GM18873 (cell line): ENCODE results near the gene PFN1.

Experiments used
- ATAC-seq: cut with Tn5 transposase; IDR thresholded peaks from one replicate; pipeline ENCODE4 v1.9.1; 2021; ENCODE audit warnings: mild to moderate bottlenecking, moderate library complexity, moderate number of reproducible peaks; ENCODE audit not compliant: unreplicated experiment, low FRiP score

Gene PFN1

DNA sequence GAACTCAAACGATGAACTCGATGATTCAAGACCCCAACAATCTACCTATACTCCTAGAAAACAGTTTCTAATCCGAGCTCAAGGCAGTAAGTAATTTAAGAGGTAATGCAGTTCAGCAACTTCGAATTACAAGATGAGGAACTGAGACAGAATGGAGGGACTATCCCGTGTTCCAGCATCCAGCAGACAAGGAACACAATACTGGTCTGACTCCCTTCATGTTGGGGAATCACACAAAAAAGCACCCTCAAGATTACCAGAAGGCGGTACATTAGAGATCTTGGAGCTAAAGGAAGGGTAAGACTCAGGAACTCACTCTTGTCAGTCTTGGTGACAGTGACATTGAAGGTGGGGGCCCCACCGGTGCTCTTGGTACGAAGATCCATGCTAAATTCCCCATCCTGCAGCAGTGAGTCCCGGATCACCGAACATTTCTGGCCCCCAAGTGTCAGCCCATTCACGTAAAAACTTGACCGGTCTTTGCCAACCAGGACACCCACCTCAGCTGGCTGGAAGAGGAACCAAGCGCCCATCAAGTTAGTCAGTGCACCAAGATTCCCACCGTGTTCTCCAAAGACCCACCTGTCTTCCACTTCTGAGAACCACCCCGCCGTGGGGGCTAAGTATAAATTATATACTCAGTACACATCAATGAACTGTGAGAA lies 1.9 kb downstream of the PFN1 start:
- ATAC-seq, result no peak

DNA sequence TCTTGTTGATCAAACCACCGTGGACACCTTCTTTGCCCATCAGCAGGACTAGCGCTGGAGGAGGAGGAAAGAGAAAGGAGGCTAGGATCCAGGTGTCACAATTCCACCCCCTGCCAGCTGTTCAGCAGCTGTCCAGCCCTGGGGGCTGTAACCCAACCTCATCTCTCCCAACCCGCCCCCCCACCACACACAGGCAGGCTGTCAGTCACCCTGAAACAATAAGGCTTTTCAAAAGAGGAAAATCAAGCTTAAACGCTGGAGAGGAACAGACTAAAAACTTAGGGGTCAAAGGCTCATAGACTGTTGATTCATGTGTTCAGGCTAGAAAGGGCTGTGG lies 2.4 kb downstream of the PFN1 start:
- ATAC-seq, result no peak

DNA sequence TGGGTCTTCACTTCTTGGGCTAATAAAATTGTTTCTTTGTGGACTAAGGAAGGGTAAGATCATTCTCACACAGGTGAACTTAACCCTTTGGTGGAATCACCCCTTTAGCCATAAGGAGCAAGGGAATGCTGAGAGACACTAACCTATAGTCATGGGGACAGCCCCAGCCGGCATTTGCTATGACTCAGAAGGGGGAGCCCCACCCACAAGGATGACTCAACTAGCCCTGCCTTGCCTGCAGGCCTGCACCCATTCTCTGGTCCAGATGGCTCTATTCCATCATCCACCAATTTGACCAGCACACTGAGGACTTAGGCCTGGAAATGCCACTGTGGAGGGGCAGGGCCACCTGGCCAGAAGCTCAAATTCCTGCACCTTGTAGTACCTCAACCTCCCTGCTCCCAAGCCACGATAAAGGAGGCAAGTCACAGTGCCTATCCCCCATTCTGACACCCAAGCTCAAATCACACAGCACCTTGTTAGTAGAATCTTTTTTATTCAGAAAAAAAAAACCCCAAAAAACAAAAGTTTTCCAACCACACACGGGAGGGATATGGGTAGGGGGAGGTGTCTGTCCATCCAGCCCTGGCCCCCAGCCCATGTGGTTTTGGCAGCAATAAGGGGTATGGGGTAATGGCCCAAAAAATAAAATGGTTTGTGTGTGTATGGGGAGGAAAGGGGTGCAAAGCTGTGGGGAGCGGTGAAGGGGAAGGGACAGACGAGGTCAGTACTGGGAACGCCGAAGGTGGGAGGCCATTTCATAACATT lies 3.0 kb downstream of the PFN1 start:
- ATAC-seq, result no peak

DNA sequence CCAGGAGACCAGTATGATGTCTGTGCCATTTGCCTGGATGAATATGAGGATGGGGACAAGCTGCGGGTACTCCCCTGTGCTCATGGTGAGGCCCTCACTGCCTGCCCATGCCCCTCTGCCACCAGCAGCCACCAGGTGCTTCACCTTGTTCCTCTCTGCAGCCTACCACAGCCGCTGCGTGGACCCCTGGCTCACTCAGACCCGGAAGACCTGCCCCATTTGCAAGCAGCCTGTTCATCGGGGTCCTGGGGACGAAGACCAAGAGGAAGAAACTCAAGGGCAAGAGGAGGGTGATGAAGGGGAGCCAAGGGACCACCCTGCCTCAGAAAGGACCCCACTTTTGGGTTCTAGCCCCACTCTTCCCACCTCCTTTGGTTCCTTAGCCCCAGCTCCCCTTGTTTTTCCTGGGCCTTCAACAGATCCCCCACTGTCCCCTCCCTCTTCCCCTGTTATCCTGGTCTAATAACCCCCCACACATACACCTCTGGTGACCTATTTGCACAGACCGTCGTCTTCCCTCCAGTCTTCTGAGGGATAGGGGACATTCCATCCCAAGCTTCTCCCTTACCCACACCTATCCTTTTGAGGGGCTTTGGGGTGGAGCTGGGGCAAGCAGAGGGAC lies 3.7 kb downstream of the PFN1 start:
- ATAC-seq, result no peak

DNA sequence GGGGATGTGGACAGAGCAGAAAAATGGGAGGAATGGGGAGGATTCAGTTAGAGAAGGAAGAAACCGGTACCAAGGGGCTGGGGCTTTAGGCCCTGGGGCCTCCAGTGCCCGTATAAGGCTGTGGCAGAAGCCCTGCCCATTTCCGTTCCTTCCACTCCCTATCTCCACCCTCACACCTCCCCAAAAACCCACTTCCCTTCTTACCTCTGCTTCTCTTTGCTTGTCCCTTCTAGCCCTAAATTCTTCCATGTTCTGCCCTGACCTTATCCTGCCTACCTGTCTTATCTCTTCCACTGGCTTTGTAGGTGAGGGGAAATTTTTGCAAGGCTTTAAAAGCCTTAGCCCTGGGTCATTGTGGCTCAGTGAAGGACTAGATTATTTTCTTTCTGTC lies 4.2 kb downstream of the PFN1 start:
- ATAC-seq, result no peak

DNA sequence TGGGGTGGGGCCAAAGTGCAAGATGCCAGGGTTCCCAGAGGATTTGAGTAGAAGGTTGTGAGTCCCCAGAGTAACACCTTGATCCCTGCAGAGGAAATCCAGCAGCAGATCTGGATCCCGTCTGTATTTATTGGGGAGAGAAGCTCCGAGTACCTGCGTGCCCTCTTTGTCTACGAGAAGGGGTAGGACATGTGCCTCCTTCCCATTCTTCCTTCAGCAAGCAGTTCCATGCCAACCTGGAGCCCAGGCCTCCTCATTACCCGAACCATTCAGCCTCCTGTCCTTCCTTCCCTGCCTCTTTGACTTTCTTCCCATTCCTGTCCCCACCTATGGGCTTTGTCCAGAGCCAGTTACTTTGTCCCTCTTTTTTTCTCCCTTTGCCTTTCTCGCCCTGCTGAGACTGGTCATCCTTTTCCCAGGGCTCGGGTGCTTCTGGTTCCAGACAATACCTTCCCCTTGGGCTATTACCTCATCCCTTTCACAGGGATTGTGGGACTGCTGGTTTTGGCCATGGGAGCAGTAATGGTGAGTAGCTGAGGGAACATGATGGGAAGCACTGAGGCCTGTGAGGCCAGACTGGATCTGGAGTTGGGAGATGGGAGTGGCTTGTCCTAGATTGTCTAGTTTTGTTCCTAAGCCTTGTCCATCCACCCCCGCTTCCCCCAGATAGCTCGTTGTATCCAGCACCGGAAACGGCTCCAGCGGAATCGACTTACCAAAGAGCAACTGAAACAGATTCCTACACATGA lies 5.4 kb downstream of the PFN1 start:
- no peak for ATAC-seq

DNA sequence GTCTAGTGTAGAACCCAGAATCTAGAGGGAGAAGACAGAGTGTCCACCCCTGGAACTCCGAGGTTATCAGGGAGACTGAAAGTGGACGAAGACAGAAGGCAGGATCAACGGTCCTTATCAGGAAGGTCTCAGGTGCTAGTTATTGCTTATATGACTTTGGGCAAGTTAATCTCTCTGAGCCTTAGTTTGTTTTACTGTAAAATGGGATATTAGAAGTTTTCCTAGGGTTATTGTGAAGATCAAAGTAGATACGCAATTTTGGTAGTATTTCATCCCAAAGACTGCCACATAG lies 7.1 kb downstream of the PFN1 start:
- ATAC-seq, result no peak

DNA sequence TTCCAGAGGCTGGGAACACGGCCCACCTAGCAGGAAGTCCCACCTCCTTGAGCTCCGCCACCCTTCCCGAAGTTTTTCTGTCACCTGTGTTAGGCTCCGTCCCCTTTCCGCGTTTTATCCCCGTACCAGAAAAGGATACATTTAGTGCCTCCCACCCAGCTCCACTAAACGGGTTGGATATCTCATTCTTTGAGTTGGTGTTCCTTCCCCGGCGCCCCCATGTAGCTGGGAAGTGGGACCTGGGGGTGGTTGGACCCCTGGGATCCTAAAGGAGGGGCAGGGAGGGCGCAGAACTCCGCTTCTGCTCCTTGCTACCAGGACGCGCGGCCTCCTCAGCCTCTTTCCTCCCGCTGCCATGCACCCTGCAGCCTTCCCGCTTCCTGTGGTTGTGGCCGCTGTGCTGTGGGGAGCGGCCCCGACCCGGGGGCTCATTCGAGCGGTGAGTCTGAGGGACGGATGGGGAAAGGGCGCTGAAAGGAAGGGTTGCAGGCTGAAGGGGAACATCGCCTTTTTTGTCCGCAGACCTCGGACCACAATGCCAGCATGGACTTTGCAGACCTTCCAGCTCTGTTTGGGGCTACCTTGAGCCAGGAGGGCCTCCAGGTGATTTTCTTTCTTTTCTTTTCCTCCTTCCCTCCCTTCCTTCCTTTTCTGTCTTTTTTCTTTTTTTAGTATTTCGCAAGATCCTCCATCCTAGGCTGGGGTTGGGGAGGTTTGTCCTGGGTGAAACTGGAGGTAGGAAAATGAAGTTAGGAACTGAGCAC lies 7.6 kb downstream of the PFN1 start:
- no peak for ATAC-seq

DNA sequence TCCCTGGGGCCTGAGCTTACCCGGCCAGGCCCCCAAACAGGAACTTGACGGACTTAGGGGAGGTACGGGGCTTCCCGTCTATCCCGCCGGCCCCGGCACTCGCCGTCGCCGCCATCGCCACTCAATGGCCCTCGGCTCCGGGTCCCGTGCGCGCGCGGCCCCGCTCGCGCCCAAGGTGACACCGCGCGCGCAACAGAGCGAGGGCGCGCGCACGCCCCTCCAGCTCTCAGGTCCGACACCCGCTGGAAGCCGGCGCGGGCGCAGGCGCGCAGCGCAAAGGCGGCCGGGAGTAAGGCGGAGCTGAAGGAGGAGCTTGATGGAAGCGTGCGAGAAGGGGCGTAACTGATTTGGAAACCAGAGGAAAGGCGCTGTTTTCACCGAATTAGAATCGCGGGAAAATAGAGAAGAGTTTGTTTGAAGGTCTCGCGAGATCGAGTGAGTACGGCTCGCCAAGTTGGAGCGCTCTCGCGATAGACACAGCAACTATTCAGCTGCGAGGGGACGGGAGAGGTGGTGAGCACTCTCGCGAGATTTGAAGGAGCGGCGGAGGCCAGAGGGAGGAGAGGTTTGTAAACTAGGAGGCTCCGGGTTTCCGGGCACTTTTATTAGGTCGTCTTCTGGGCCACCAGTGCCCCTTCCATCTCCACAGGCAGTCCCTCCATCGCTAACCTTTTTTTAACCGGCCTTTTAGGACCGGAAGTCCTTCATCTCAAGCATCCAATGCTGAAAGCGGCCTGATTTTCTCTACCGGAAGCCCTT lies 8.4 kb downstream of the PFN1 start, which contains the start of the genes RNF167 and SLC25A11:
Gene RNF167, plus strand, starts transcription at position 473 of the 759 bp plus-strand sequence. CDS start 642 bp downstream, outside the sequence.
Gene SLC25A11, minus strand, starts transcription at position 251 of the 759 bp plus-strand sequence. Its CDS starts 136 bp downstream, at position 115.
- peak; percentile 79 for ATAC-seq

DNA sequence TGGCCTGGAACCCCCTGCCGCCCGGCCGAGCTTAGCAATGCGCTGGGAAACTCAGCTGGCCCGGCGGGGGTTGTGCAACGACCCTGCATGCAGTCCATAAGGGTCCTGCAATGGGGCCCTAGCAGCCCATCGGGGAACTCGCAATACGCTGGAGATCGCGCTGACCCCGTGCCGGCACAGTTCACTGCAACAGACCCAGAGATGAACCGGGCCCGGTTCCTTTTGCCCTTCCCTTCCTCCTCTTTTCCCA lies 8.9 kb downstream of the PFN1 start:
- peak; percentile 8 for ATAC-seq

DNA sequence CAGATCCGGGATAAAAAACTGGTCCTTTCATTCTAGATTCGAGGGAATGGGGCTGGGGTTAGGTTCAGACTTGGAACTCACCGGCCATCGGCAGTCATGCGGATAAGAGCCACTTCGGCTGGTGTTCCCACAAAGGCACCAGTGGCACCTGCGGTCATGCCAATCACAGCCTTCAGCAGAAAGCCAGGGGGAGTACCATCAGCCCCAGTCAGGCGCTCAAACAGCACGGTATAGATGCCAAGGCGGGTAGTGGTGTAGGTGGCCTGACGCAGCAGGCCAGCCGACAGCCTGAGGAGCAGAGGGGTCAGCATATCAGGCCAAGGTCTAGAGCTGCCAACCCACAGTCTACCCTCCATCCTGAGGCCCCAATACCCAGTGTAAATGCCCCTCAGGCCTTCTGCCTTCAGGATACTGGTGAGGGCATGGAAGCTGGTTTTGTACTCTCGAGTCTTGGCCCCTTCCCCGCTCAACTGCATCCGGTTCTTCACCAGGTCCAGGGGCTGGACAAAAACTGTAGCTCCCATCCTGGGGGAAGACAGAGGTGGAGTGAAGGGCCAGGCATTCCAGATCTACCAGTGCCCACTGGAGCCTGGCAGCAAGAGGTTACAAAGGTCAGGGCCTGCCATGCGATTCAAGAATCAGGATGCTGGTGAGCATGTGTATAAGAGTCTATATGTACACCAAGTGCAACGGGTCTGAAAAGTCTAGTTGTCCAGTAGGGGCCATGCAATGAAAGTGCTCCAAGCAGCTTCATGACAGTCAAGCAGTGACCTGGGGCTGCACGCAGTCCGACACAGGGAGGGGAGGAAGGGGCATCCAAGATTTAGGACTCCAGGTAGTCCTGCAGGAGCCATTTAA lies 9.4 kb downstream of the PFN1 start:
- no peak for ATAC-seq

DNA sequence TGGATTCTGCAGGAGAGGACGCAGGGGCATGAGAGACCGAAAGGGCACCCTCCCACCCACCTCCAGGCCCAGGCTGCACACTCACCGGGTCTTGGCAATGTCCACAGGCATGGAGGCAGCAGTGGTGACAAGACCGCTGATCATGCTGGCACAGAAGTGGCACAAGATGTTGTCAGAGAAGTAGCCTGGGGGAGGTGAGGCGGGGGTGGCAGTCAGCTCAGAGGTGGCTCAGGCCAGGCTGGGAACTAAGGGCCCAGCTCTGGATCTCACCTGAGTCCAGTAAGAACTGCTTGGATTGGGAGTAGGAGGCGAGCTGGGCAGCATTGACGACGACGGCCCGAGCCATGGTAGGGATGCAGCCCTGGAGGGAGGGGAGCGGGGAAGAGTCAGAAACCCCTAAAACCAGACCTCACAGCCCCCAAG lies 10.2 kb downstream of the PFN1 start:
- ATAC-seq, result no peak

DNA sequence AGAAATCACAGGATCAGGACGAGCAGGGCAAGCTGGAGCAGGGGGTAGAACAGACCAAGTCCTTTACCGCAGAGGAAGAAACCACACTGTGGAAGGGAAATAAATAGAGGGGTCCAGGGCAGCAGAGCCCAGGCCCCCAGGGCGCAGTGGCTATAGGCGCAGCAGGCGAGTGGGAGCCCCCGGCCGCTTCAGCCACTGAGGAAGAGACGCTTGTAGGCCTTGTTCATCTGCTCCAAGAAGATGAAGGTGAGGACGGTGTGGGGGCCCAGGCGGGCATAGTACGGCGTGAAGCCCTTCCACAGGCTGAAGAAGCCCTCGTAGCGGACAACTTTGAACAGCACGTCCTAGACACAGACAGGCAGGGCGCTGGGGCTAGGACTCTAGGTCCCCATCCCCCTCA lies 10.8 kb downstream of the PFN1 start:
- no peak for ATAC-seq

DNA sequence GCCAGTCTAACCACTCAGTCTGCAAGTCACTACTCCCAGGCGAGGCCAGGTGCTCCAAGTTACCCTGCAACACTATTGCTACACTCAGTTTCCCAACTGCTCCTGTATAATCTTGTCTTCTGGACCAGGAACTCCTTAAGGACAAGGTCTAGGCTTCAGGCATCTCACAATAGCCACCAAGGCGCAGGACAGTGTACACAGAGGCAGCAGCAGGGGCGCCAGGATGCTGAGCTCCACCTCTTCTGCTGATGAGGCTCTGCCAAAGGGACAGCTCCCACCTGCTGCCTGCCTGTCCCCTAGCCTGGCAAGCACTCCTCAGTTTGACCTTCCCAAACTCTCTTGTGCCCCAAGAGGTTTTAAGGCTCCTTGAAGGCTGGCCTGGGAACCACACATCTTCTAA lies 11.9 kb downstream of the PFN1 start:
- ATAC-seq, result no peak

DNA sequence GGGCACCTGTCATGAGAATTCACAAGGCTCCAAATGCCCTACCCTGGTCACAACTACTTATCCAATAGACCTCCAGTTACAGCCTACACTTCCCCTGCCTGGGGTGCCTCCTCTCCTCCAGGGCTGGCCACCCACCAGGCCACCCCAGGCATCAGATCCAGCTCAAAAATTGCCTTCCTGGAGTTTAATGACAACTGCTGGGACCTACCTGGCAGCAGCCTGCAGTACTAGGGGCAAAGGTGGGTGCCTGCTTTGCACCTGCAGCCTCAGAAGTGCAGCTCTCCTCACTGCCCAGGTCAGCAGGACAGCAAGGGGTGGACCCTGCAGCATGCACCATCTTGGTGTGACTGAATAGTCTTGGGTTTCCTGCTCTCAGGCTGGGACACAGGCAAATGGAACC lies 12.7 kb downstream of the PFN1 start:
- no peak for ATAC-seq

DNA sequence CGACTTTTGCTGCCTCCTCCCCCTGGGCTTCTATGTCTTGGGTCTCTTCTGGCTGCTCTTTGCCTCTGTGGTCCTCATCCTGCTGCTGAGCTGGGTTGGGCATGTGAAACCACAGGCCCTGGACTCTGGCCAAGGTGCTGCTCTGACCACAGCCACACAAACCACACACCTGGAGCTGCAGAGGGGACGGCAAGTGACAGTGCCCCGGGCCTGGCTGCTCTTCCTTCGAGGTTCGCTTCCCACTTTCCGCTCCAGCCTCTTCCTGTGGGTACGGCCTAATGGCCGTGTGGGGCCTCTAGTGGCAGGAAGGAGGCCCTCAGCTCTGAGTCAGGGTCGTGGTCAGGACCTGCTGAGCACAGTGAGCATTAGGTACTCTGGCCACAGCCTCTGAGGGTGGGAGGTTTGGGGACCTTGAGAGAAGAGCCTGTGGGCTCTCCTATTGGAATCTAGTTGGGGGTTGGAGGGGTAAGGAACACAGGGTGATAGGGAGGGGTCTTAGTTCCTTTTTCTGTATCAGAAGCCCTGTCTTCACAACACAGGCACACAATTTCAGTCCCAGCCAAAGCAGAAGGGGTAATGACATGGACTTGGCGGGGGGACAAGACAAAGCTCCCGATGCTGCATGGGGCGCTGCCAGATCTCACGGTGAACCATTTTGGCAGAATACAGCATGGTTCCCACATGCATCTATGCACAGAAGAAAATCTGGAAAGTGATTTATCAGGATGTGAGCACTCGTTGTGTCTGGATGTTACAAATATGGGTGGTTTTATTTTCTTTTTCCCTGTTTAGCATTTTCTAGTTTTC lies 14.0 kb downstream of the PFN1 start:
- no peak for ATAC-seq

DNA sequence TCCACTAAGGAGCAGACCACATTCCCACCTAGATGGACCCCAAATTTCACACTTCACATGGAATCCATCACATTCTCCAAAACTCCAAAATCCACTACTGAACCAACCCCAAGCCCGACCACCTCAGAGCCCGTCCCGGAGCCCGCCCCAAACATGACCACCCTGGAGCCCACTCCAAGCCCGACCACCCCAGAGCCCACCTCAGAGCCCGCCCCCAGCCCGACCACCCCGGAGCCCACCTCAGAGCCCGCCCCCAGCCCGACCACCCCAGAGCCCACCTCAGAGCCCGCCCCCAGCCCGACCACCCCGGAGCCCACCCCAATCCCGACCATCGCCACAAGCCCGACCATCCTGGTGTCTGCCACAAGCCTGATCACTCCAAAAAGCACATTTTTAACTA lies 14.7 kb downstream of the PFN1 start:
- no peak for ATAC-seq

DNA sequence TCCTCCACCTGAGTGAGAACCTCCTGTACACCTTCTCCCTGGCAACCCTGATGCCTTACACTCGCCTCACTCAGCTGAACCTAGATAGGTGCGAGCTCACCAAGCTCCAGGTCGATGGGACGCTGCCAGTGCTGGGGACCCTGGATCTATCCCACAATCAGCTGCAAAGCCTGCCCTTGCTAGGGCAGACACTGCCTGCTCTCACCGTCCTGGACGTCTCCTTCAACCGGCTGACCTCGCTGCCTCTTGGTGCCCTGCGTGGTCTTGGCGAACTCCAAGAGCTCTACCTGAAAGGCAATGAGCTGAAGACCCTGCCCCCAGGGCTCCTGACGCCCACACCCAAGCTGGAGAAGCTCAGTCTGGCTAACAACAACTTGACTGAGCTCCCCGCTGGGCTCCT lies 15.6 kb downstream of the PFN1 start:
- ATAC-seq, result no peak
